ENCODE data around the gene UNC119B.

UNC119B gene

GRCh38 chr12:120764816-120765215 lies 54.6 kb downstream of the UNC119B start:
- no CpG with 5 or more reads among the region's 9 CpGs for WGBS, 2 donors (ENCODE audit: extremely low coverage in 2 of 2, insufficient read length in 2 of 2, insufficient replicate concordance in 1 of 2)
- Histone ChIP-seq H3K4me1 (ENCODE audit: control insufficient read depth in 2 of 2, insufficient read depth in 1 of 2, low read depth in 1 of 2, low read length in 2 of 2) (peaks cover 6 to 10% of the 10 kb centered on the region in 2 donors), H3K27me3 (ENCODE audit: control insufficient read depth in 3 of 3, insufficient read depth in 3 of 3, low read depth in 1 of 3, low read length in 3 of 3) (no peaks in the 10 kb centered on the region), H2BK5ac (ENCODE audit: low read length) (no peak overlapping the region), H3K27ac (replicated peaks; ENCODE audit: low read length) (no peak overlapping the region), H3K9ac (ENCODE audit: low read depth, low read length, poor library complexity) (no peak overlapping the region), H3K14ac (ENCODE audit: low read length) (no peak overlapping the region), H3K18ac (ENCODE audit: low read length) (no peak overlapping the region), H2AK5ac (ENCODE audit: low read depth, low read length) (no peak overlapping the region), H3K23ac (ENCODE audit: low read depth, low read length, poor library complexity) (no peak overlapping the region), H2AFZ (ENCODE audit: low read length) (no peak overlapping the region), H4K8ac (ENCODE audit: low read depth, low read length) (no peak overlapping the region), H3K36me3 (replicated peaks in 1 of 2; ENCODE audit: control insufficient read depth in 2 of 2, insufficient read depth in 2 of 2, low read length in 2 of 2) (peaks cover 31 to 94% of the 10 kb centered on the region in 2 donors), H2BK12ac (ENCODE audit: low read length) (no peak overlapping the region), H2BK120ac (ENCODE audit: low read depth, low read length) (no peak overlapping the region), H3K79me1 (ENCODE audit: low read depth, low read length) (no peaks in the 10 kb centered on the region), H3K9me3 (replicated peaks in 1 of 2; ENCODE audit: control insufficient read depth in 2 of 2, insufficient read depth in 1 of 2, low read depth in 1 of 2, low read length in 2 of 2) (peaks cover 4 to 12% of the 10 kb centered on the region in 2 donors), H3K4ac (ENCODE audit: low read length) (no peak overlapping the region), H3K4me2 (ENCODE audit: insufficient read depth, low read length, poor library complexity, severe bottlenecking) (no peak overlapping the region), H2BK15ac (ENCODE audit: low read length) (no peak overlapping the region), H3K4me3 (ENCODE audit: low read length in 2 of 2) (no peak overlapping the region), H4K91ac (ENCODE audit: low read depth, low read length, poor library complexity) (no peak overlapping the region)
- no peak for DNase-seq (ENCODE audit: low spot score)

DNA sequence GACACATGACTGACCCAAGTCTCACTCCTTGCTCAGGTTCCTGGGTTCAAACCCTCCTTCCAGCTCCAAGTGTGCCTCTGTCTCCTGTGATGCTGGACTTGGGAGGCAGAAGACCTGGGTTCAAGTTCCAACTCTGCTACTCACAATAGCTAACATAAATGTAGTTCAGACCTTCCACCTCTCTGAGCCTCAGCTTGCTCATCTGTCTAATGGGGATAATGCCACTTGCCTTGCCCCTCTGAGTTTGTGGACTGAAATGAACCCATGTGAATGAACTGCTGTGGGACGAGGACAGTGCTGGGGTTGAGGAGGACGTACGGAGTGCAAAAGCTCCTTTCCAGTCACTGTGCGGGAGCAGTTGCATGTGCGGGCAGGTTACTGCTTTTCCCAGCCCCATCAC lies 56.3 kb downstream of the UNC119B start:
- Histone ChIP-seq H3K23ac (ENCODE audit: low read depth, low read length, poor library complexity) (no peak overlapping the region), H3K9me3 (replicated peaks in 1 of 2; ENCODE audit: control insufficient read depth in 2 of 2, insufficient read depth in 1 of 2, low read depth in 1 of 2, low read length in 2 of 2) (peaks cover 4 to 12% of the 10 kb centered on the region in 2 donors), H2BK12ac (ENCODE audit: low read length) (no peak overlapping the region), H3K79me1 (ENCODE audit: low read depth, low read length) (no peaks in the 10 kb centered on the region), H4K91ac (ENCODE audit: low read depth, low read length, poor library complexity) (no peak overlapping the region), H2BK5ac (ENCODE audit: low read length) (no peak overlapping the region), H2AK5ac (ENCODE audit: low read depth, low read length) (no peak overlapping the region), H3K4me1 (ENCODE audit: control insufficient read depth in 2 of 2, insufficient read depth in 1 of 2, low read depth in 1 of 2, low read length in 2 of 2) (peaks cover 20 to 22% of the 10 kb centered on the region in 2 donors), H3K27ac (replicated peaks; ENCODE audit: low read length) (no peak overlapping the region), H2BK15ac (ENCODE audit: low read length) (no peak overlapping the region), H3K9ac (ENCODE audit: low read depth, low read length, poor library complexity) (no peak overlapping the region), H3K4ac (ENCODE audit: low read length) (no peak overlapping the region), H3K18ac (ENCODE audit: low read length) (no peak overlapping the region), H3K4me3 (ENCODE audit: low read length in 2 of 2) (no peak overlapping the region), H3K4me2 (ENCODE audit: insufficient read depth, low read length, poor library complexity, severe bottlenecking) (no peak overlapping the region), H3K27me3 (ENCODE audit: control insufficient read depth in 3 of 3, insufficient read depth in 3 of 3, low read depth in 1 of 3, low read length in 3 of 3) (no peaks in the 10 kb centered on the region), H4K8ac (ENCODE audit: low read depth, low read length) (no peak overlapping the region), H3K14ac (ENCODE audit: low read length) (no peak overlapping the region), H2AFZ (ENCODE audit: low read length) (no peak overlapping the region), H2BK120ac (ENCODE audit: low read depth, low read length) (no peak overlapping the region), H3K36me3 (replicated peaks in 1 of 2; ENCODE audit: control insufficient read depth in 2 of 2, insufficient read depth in 2 of 2, low read length in 2 of 2) (peaks cover 25 to 76% of the 10 kb centered on the region in 2 donors)
- DNase-seq (ENCODE audit: low spot score), result no peak
- no CpG with 5 or more reads among the region's 5 CpGs for WGBS, 2 donors (ENCODE audit: extremely low coverage in 2 of 2, insufficient read length in 2 of 2, insufficient replicate concordance in 1 of 2)

- Histone ChIP-seq H2BK120ac (ENCODE audit: low read depth, low read length) (no peak overlapping the region), H2BK5ac (ENCODE audit: low read length) (no peak overlapping the region)
Measured at GRCh38 chr12:120767071-120768024, 57.1 kb downstream of the UNC119B start.

GRCh38 chr12:120771097-120771496 lies 60.8 kb downstream of the UNC119B start:
- no CpG with 5 or more reads among the region's 11 CpGs for WGBS, 2 donors (ENCODE audit: extremely low coverage in 2 of 2, insufficient read length in 2 of 2, insufficient replicate concordance in 1 of 2)
- Histone ChIP-seq H3K36me3 (replicated peaks in 1 of 2; ENCODE audit: control insufficient read depth in 2 of 2, insufficient read depth in 2 of 2, low read length in 2 of 2) (peaks cover 19 to 38% of the 10 kb centered on the region in 2 donors), H2BK120ac (ENCODE audit: low read depth, low read length) (no peak overlapping the region), H2BK15ac (ENCODE audit: low read length) (no peak overlapping the region), H2AFZ (ENCODE audit: low read length) (no peak overlapping the region), H3K79me1 (ENCODE audit: low read depth, low read length) (no peaks in the 10 kb centered on the region), H3K4me1 (ENCODE audit: control insufficient read depth in 2 of 2, insufficient read depth in 1 of 2, low read depth in 1 of 2, low read length in 2 of 2) (peaks cover 21 to 25% of the 10 kb centered on the region in 2 donors), H4K8ac (ENCODE audit: low read depth, low read length) (no peak overlapping the region), H3K14ac (ENCODE audit: low read length) (no peak overlapping the region), H2AK5ac (ENCODE audit: low read depth, low read length) (no peak overlapping the region), H2BK5ac (ENCODE audit: low read length) (no peak overlapping the region), H3K9me3 (replicated peaks in 1 of 2; ENCODE audit: control insufficient read depth in 2 of 2, insufficient read depth in 1 of 2, low read depth in 1 of 2, low read length in 2 of 2) (peaks cover 4 to 12% of the 10 kb centered on the region in 2 donors), H3K4me3 (ENCODE audit: low read length in 2 of 2) (no peak overlapping the region), H3K9ac (ENCODE audit: low read depth, low read length, poor library complexity) (no peak overlapping the region), H3K27me3 (ENCODE audit: control insufficient read depth in 3 of 3, insufficient read depth in 3 of 3, low read depth in 1 of 3, low read length in 3 of 3) (no peaks in the 10 kb centered on the region), H4K91ac (ENCODE audit: low read depth, low read length, poor library complexity) (no peak overlapping the region), H3K18ac (ENCODE audit: low read length) (no peak overlapping the region), H3K4me2 (ENCODE audit: insufficient read depth, low read length, poor library complexity, severe bottlenecking) (peak overlapping the region; percentile 40), H3K27ac (replicated peaks; ENCODE audit: low read length) (peak overlapping the region; percentile 68), H3K23ac (ENCODE audit: low read depth, low read length, poor library complexity) (no peak overlapping the region), H2BK12ac (ENCODE audit: low read length) (no peak overlapping the region), H3K4ac (ENCODE audit: low read length) (no peak overlapping the region)
- peak; percentile 68 for DNase-seq (ENCODE audit: low spot score)

More at GRCh38 chr12:120767071-120768024, 57.1 kb downstream of the UNC119B start:
- H3K23ac ChIP-seq (ENCODE audit: low read depth, low read length, poor library complexity), result no peak overlapping the region
- no peak overlapping the region for H4K91ac ChIP-seq (ENCODE audit: low read depth, low read length, poor library complexity)
- peaks cover 4 to 12% of the 10 kb centered on the region in 2 donors for H3K9me3 ChIP-seq (replicated peaks in 1 of 2; ENCODE audit: control insufficient read depth in 2 of 2, insufficient read depth in 1 of 2, low read depth in 1 of 2, low read length in 2 of 2)
- H2BK12ac ChIP-seq (ENCODE audit: low read length), result no peak overlapping the region
- H3K14ac ChIP-seq (ENCODE audit: low read length), result no peak overlapping the region
- H3K4me1 ChIP-seq (ENCODE audit: control insufficient read depth in 2 of 2, insufficient read depth in 1 of 2, low read depth in 1 of 2, low read length in 2 of 2), result peaks cover 21 to 22% of the 10 kb centered on the region in 2 donors
- H3K79me1 ChIP-seq (ENCODE audit: low read depth, low read length), result no peaks in the 10 kb centered on the region
- no peak overlapping the region for H4K8ac ChIP-seq (ENCODE audit: low read depth, low read length)
- H2AK5ac ChIP-seq (ENCODE audit: low read depth, low read length), result no peak overlapping the region
- peaks cover 25 to 69% of the 10 kb centered on the region in 2 donors for H3K36me3 ChIP-seq (replicated peaks in 1 of 2; ENCODE audit: control insufficient read depth in 2 of 2, insufficient read depth in 2 of 2, low read length in 2 of 2)
- no peak overlapping the region for H3K9ac ChIP-seq (ENCODE audit: low read depth, low read length, poor library complexity)
- no peak overlapping the region for H3K27ac ChIP-seq (replicated peaks; ENCODE audit: low read length)
- no CpG with 5 or more reads among the region's 11 CpGs for WGBS, 2 donors (ENCODE audit: extremely low coverage in 2 of 2, insufficient read length in 2 of 2, insufficient replicate concordance in 1 of 2)
- H3K4me3 ChIP-seq (ENCODE audit: low read length in 2 of 2), result no peak overlapping the region
- H3K4me2 ChIP-seq (ENCODE audit: insufficient read depth, low read length, poor library complexity, severe bottlenecking), result no peak overlapping the region
- H3K4ac ChIP-seq (ENCODE audit: low read length), result no peak overlapping the region
- H2BK15ac ChIP-seq (ENCODE audit: low read length), result no peak overlapping the region
- no peak overlapping the region for H3K18ac ChIP-seq (ENCODE audit: low read length)
- no peak overlapping the region for H2AFZ ChIP-seq (ENCODE audit: low read length)
- H3K27me3 ChIP-seq (ENCODE audit: control insufficient read depth in 3 of 3, insufficient read depth in 3 of 3, low read depth in 1 of 3, low read length in 3 of 3), result no peaks in the 10 kb centered on the region
- DNase-seq (ENCODE audit: low spot score), result no peak

Measured in neuronal stem cell (in vitro differentiated cells).